MM.1S (cell line): ENCODE results near the gene DSE.
"Not testable (repeated sequence)": the region's sequence is repeated elsewhere in the genome, so short reads cannot be mapped to it uniquely, and the experiment has no call there.

ENCODE experiments used
- EZH2 ChIP-seq: fragments of 300-600 bp; sonication (generic); optimal IDR thresholded peaks from 2 replicates; pipeline ENCODE3; 2017; ENCODE audit warnings: low read depth, mild to moderate bottlenecking, antibody characterized with exemption, low read length, mixed read lengths
- TF ChIP-seq, protein P1 (sequence below): fragments of 300-600 bp; sonication (generic); IDR thresholded peaks from 2 replicates; pipeline ENCODE4 v1.5.1; 2016; ENCODE audit warnings: antibody characterized with exemption, low read length, mixed read lengths

DNA sequence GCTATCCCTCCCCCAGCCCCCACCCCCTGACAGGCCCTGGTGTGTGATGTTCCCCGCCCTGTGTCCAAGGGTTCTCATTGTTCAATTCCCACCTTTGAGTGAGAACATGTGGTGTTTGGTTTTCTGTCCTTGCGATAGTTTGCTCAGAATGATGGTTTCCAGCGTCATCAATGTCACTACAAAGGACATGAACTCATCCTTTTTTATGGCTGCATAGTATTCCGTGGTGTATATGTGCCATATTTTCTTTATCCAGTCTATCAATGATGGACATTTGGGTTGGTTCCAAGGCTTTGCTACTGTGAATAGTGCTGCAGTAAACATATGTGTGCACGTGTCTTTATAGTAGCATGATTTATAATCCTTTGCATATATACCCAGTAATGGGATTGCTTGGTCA, 30.1 kb upstream of the DSE start:
- TF ChIP-seq, protein P1, sequence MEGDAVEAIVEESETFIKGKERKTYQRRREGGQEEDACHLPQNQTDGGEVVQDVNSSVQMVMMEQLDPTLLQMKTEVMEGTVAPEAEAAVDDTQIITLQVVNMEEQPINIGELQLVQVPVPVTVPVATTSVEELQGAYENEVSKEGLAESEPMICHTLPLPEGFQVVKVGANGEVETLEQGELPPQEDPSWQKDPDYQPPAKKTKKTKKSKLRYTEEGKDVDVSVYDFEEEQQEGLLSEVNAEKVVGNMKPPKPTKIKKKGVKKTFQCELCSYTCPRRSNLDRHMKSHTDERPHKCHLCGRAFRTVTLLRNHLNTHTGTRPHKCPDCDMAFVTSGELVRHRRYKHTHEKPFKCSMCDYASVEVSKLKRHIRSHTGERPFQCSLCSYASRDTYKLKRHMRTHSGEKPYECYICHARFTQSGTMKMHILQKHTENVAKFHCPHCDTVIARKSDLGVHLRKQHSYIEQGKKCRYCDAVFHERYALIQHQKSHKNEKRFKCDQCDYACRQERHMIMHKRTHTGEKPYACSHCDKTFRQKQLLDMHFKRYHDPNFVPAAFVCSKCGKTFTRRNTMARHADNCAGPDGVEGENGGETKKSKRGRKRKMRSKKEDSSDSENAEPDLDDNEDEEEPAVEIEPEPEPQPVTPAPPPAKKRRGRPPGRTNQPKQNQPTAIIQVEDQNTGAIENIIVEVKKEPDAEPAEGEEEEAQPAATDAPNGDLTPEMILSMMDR = not testable (repeated sequence)
- not testable (repeated sequence) for TF ChIP-seq EZH2
